VCaP (cell line): ENCODE measurements around the gene AGAP2.

Experiments used
- H3K27ac ChIP-seq: fragments of 450-650 bp; 2 replicates; pipeline ENCODE4 v1.5.1; 2017
- TF ChIP-seq, protein P1 (sequence below): fragments of 450-650 bp; conservative IDR thresholded peaks from 2 replicates; pipeline ENCODE4 v1.5.1; 2017; ENCODE audit warnings: mild to moderate bottlenecking, moderate library complexity

The AGAP2 gene

DNA sequence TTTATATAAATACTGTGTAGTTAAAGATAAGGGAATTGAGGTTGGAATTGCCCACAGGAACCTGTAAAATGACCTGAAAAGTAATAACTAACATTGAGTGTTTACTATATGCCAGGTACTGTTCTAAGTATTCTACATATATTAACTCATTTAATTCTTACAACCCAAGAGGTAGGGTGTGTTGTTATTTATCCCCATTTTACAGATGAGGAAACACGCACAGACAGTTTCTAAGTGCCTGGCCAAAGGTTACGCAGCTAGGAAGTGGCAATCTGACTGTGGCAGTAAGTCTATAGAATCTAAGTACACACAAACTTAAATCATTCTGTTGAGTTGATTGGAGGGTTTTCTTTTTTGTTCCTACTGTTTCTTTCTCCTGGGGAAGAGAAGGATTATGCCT, 5.2 kb upstream of the AGAP2 start:
- no peak overlapping the region for H3K27ac ChIP-seq

DNA sequence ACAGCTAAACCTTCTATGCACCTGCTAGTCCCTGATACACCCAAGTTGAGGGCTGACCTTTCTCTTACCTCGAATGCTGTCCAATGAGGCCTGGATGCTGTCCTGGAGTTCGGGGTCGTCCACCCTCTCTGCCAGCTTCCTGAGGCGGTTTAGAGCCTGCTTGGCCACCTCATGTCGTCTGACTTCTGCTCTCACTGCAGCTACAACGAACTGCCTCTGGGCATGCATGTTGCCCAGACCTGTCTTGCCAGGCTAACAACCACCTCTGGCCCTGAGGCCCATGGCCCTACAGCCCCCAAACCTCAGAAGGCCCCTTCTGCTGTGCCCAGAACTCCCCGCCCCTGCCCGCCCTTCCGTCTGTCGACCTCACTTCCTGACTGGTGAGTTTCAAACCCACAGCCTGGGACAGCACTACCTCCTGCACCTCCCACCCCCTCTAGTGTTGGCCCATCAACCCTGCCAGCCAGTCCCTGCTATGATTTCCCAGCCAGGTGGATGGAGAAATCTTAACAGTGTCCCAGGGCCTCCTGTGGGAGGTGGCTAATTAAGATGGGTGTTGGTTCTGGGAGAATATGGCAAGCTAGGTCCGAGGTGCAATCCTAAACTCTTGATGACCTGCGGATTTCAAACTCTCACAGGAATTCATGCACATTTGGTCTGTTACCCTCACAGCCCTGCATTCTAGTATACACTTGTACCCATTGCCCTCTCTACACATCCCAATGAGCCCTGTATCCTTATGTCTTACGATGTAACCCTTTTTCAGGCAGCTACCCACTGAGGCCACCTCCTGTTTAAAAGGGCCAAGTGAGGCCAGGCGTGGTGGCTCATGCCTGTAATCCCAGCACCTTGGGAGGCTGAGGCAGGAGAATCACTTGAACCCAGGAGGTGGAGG, 3.5 kb upstream of the AGAP2 start:
- H3K27ac ChIP-seq: no peak overlapping the region
- TF ChIP-seq, protein P1, sequence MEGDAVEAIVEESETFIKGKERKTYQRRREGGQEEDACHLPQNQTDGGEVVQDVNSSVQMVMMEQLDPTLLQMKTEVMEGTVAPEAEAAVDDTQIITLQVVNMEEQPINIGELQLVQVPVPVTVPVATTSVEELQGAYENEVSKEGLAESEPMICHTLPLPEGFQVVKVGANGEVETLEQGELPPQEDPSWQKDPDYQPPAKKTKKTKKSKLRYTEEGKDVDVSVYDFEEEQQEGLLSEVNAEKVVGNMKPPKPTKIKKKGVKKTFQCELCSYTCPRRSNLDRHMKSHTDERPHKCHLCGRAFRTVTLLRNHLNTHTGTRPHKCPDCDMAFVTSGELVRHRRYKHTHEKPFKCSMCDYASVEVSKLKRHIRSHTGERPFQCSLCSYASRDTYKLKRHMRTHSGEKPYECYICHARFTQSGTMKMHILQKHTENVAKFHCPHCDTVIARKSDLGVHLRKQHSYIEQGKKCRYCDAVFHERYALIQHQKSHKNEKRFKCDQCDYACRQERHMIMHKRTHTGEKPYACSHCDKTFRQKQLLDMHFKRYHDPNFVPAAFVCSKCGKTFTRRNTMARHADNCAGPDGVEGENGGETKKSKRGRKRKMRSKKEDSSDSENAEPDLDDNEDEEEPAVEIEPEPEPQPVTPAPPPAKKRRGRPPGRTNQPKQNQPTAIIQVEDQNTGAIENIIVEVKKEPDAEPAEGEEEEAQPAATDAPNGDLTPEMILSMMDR: no peak

More for the DNA sequence above, 5.2 kb upstream of the AGAP2 start:
- TF ChIP-seq, protein P1: no peak

DNA sequence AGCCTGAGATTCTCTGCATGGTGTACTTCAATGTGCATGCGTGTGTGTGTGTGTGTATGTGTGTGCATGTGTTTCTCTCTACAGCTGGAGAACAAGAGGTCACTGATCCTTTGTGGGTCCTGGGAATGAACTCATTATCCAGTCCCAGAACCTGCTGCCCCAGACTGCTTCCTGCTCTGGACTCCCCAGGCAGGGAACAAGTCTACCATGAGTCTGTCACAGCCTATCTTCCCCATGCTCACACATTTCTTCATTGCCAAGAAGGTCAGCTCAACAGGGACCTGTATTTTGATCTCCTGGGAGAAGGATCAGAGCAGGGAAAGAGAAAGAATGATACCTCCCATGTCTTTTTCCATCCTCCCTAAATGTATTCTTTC, 2.9 kb upstream of the AGAP2 start:
- TF ChIP-seq, protein P1: no peak
- no peak overlapping the region for H3K27ac ChIP-seq

DNA sequence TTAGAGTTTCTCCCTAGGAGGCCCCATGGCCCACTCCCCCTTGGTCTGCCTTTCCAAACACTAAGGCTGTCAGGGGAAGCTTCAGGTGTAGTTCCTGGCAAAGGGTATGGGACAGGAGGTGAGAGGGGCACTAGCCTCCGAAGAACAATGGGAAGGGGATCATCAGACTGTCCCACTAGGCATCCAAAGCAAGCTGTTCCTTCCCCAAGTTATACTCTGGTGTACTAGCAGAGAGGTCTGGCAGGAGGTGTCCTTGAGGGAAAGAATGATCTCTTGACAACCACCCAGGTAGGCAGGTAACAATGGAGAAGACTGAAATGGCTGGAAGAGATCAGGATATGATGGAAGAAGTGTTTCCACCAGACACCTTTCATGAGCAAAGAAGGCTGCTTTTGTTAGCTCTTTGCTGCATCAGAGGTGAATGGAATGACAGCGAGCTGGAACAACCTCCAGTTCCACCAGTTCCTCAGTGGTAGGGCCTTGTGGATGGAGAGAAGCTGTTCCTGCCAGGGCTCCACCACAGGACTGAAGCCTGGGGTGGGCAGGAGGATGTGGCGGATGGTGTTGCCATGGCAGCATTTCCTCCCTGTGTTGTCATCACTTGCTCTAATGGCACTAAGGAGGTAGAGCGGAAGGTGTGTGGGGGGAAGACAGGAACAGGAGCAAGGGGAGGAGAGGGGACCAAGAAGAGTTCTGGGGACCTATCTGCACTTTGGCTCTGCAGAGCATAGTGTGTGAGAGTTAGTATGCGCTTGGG, 2.3 kb upstream of the AGAP2 start:
- H3K27ac ChIP-seq: no peak overlapping the region
- TF ChIP-seq, protein P1: no peak

DNA sequence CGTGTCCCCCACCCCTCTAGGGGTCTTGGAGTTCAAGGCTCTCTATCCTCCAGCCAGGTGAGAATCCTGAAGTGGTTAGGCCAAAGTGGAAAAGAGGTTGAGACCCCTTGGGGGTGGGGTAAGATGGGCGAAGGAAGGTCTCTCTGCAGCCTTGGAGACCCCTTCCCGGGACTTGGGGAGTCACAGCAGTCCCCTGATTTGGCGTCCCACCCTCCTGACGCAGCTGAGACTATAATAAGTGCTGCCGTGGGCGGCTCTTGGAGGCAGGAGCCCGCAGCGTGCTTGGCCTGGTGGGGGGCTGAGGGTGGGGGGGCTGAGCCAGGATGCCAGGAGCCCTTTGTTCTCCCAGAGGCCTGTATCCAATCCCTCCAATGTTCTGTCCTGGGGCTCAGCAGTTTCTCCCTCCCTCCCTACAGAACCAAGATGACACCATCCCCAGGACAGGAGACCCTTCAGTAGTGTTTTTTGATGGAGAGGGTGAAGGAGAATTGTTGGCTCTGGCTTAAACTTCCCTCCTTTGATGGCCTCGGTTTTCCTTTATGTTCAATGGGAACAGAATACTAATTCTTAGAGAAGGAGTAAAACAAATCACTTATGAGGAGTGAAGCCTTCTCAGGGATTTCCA, 1.5 kb upstream of the AGAP2 start:
- TF ChIP-seq, protein P1: no peak
- H3K27ac ChIP-seq: no peak overlapping the region

DNA sequence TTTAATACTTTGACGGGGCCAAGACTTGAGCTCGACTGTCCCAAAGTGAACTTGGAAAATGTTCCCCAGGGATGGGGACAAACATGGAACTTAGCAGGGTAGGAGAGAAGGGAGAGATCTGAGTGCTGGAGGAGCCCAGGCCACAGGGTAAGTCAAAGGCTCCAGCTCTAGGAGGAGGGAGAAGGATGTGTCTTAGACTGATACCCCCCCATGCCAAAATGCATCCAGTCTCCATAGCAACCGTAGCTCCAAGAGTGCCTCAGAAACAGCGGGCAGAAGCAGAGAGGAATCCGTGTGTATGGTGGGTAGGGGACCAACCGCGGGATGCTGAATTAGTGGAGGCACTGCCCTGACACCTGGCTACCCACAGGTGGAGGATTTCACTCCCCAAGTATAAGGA, 845 bp upstream of the AGAP2 start:
- TF ChIP-seq, protein P1: no peak

More for the DNA sequence above, 845 bp upstream of the AGAP2 start:
- no peak overlapping the region for H3K27ac ChIP-seq
